ENCODE data around the gene GSE1. TPM values are rescaled to one million over a fixed set of nuclear protein-coding genes. Genes with fewer than 3 reads are reported as not detected.
"Not testable (repeated sequence)": the region's sequence is repeated elsewhere in the genome, so short reads cannot be mapped to it uniquely, and the experiment has no call there.

The GSE1 gene
- total and polyA plus RNA-seq, 2 experiments from 2014 or later = 32.4 to 135 TPM

DNA sequence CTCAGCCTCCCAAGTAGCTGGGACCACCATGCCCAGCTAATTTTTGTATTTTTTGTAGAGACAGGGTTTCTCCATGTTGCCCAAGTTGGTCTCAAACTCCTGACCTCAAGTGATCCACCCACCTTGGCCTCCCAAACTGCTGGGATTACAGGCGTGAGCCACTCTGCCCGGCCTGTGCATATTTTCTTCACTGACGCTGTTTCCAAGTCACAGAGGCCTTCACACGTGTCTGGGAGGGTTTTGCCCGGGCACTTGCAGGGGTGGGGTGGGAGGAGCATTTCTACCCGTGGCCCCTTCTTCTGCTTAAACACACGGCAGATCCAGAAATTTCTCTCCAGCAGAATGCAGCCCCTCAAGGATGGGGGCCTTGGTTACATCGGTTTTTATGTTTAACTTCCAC is 20.8 kb upstream of the GSE1 start:
- H3K36me3 ChIP-seq (ENCODE audit: insufficient read depth); ATAC-seq; H3K27me3 Mint-ChIP-seq (ENCODE audit: insufficient read depth, low read depth, poor library complexity); H3K27me3 ChIP-seq (ENCODE audit: insufficient read depth); H3K9me2 ChIP-seq (ENCODE audit: insufficient read depth); H3K9me3 Mint-ChIP-seq; H4K20me1 ChIP-seq (replicated peaks; ENCODE audit: insufficient read depth); H3K27ac Mint-ChIP-seq; H3K4me2 ChIP-seq; H3K4me3 Mint-ChIP-seq; H3K4me3 ChIP-seq; H3K36me3 Mint-ChIP-seq (ENCODE audit: low read depth); H3K27ac ChIP-seq (ENCODE audit: low read depth); H2AFZ ChIP-seq; DNase-seq (ENCODE audit: low spot score): not testable (repeated sequence)
- peaks cover 29% of the 10 kb centered on the region for H3K79me2 ChIP-seq (replicated peaks; ENCODE audit: insufficient read depth)
- H3K4me1 Mint-ChIP-seq = peaks cover 37% of the 10 kb centered on the region
- peaks cover 11% of the 10 kb centered on the region; the same call in 1 of the 2 replicates for H3F3A ChIP-seq (replicated peaks; ENCODE audit: low read depth)
- peaks cover 29% of the 10 kb centered on the region for H3K4me1 ChIP-seq (ENCODE audit: insufficient read depth)

DNA sequence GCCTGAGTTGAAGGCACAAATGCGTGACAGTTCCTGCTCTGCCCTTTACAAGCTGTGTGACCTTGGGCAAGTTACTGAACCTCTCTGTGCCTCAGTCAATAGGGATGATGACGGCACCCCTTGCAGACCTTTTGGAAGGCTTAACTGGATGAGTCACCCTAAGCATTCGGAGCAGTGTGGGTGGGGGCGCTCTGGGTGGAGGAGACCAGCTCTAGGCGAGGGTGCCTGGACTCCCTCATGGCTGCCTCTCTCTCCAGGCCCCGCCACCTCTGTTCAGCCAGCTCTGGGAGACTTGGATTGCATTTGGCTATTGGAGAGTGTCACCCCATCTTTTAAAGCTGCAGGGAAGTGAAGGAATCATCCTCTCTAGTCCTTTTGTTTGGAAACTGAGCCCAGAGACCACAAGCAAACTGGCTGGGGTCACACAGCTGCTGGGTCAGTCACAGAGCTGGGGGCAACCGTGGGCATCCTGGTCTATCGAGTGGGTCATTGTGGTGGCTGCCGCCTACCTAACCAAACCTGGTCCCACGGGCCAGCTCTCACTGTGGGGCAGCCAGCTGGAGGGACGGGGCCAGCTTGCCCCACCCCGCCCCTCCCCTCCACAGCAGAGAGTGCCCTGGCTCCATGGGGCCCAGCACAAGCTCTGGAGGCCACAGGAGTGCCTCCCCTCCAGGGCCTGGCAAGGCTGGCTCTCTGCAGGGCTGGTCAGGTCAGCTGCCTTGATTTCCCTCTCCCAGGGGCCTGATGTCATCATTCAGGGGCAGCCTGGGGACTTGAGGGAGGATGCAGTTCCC is 20.2 kb upstream of the GSE1 start:
- Mint-ChIP-seq H3K4me1 (peaks cover 36% of the 10 kb centered on the region), H3K4me3 (no peak overlapping the region; the same call in 2 of the 3 replicates), H3K27me3 (ENCODE audit: insufficient read depth, low read depth, poor library complexity) (peaks cover 5% of the 10 kb centered on the region), H3K9me3 (no peaks in the 10 kb centered on the region), H3K36me3 (ENCODE audit: low read depth) (no peaks in the 10 kb centered on the region; the same call in 2 of the 3 replicates), H3K27ac (no peak overlapping the region)
- Histone ChIP-seq H3K27me3 (ENCODE audit: insufficient read depth) (no peaks in the 10 kb centered on the region), H3K4me1 (ENCODE audit: insufficient read depth) (peaks cover 23% of the 10 kb centered on the region), H3K4me2 (no peak overlapping the region), H3K79me2 (replicated peaks; ENCODE audit: insufficient read depth) (peaks cover 29% of the 10 kb centered on the region), H3K27ac (ENCODE audit: low read depth) (no peak overlapping the region), H3F3A (replicated peaks; ENCODE audit: low read depth) (peaks cover 11% of the 10 kb centered on the region; the same call in 1 of the 2 replicates), H3K9me2 (ENCODE audit: insufficient read depth) (peaks cover 6% of the 10 kb centered on the region; the same call in 1 of the 2 replicates), H3K36me3 (ENCODE audit: insufficient read depth) (no peaks in the 10 kb centered on the region), H4K20me1 (replicated peaks; ENCODE audit: insufficient read depth) (no peaks in the 10 kb centered on the region; the same call in 1 of the 2 replicates), H2AFZ (no peak overlapping the region), H3K4me3 (no peak overlapping the region)
- DNase-seq (ENCODE audit: low spot score) (no peak), ATAC-seq (no peak)
- TF ChIP-seq EZH2 (IDR thresholded peaks at IDR 0.05; ENCODE audit: low read depth, unreplicated experiment) = no peak
- TF ChIP-seq NANOG (IDR thresholded peaks at IDR 0.05; ENCODE audit: borderline replicate concordance) = no peak
- no peak for TF ChIP-seq CREB1 (CRISPR knock-in tag; IDR thresholded peaks at IDR 0.05; ENCODE audit: low read depth)
- TF ChIP-seq, protein P1, sequence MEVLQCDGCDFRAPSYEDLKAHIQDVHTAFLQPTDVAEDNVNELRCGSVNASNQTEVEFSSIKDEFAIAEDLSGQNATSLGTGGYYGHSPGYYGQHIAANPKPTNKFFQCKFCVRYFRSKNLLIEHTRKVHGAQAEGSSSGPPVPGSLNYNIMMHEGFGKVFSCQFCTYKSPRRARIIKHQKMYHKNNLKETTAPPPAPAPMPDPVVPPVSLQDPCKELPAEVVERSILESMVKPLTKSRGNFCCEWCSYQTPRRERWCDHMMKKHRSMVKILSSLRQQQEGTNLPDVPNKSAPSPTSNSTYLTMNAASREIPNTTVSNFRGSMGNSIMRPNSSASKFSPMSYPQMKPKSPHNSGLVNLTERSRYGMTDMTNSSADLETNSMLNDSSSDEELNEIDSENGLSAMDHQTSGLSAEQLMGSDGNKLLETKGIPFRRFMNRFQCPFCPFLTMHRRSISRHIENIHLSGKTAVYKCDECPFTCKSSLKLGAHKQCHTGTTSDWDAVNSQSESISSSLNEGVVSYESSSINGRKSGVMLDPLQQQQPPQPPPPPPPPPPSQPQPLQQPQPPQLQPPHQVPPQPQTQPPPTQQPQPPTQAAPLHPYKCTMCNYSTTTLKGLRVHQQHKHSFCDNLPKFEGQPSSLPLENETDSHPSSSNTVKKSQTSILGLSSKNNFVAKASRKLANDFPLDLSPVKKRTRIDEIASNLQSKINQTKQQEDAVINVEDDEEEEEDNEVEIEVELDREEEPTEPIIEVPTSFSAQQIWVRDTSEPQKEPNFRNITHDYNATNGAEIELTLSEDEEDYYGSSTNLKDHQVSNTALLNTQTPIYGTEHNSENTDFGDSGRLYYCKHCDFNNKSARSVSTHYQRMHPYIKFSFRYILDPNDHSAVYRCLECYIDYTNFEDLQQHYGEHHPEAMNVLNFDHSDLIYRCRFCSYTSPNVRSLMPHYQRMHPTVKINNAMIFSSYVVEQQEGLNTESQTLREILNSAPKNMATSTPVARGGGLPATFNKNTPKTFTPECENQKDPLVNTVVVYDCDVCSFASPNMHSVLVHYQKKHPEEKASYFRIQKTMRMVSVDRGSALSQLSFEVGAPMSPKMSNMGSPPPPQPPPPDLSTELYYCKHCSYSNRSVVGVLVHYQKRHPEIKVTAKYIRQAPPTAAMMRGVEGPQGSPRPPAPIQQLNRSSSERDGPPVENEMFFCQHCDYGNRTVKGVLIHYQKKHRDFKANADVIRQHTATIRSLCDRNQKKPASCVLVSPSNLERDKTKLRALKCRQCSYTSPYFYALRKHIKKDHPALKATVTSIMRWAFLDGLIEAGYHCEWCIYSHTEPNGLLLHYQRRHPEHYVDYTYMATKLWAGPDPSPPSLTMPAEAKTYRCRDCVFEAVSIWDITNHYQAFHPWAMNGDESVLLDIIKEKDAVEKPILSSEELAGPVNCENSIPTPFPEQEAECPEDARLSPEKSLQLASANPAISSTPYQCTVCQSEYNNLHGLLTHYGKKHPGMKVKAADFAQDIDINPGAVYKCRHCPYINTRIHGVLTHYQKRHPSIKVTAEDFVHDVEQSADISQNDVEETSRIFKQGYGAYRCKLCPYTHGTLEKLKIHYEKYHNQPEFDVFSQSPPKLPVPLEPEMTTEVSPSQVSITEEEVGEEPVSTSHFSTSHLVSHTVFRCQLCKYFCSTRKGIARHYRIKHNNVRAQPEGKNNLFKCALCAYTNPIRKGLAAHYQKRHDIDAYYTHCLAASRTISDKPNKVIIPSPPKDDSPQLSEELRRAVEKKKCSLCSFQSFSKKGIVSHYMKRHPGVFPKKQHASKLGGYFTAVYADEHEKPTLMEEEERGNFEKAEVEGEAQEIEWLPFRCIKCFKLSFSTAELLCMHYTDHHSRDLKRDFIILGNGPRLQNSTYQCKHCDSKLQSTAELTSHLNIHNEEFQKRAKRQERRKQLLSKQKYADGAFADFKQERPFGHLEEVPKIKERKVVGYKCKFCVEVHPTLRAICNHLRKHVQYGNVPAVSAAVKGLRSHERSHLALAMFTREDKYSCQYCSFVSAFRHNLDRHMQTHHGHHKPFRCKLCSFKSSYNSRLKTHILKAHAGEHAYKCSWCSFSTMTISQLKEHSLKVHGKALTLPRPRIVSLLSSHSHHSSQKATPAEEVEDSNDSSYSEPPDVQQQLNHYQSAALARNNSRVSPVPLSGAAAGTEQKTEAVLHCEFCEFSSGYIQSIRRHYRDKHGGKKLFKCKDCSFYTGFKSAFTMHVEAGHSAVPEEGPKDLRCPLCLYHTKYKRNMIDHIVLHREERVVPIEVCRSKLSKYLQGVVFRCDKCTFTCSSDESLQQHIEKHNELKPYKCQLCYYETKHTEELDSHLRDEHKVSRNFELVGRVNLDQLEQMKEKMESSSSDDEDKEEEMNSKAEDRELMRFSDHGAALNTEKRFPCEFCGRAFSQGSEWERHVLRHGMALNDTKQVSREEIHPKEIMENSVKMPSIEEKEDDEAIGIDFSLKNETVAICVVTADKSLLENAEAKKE (CRISPR knock-in tag; IDR thresholded peaks at IDR 0.05) = no peak
- TF ChIP-seq JUNB (IDR thresholded peaks at IDR 0.05; ENCODE audit: unreplicated experiment) = no peak
- no peak for TF ChIP-seq ZNF331 (CRISPR knock-in tag; IDR thresholded peaks at IDR 0.05; ENCODE audit: low read depth)
